GM11168 (cell line): Measurements from ENCODE around the gene UBA3.

Experiments used
- in situ Hi-C: fragments of 300-500 bp; cut with MboI; formaldehyde crosslinking; loops from one replicate; pipeline ENCODE4 v1.12.0; 2022; ENCODE audit warnings: low sequenced_read_pairs; ENCODE audit not compliant: unreplicated experiment

The UBA3 gene

GRCh38 chr3:69102384-69102783, 22.2 kb upstream of the UBA3 start:
- in situ Hi-C loops = no loop called here

- in situ Hi-C loops = no loop called here
Observed at GRCh38 chr3:69099576-69099975, 19.4 kb upstream of the UBA3 start.

GRCh38 chr3:69097407-69098086, 17.4 kb upstream of the UBA3 start:
- in situ Hi-C loops = no loop called here

- in situ Hi-C loops = no loop called here
Observed at GRCh38 chr3:69096299-69096698, 16.1 kb upstream of the UBA3 start.

GRCh38 chr3:69095636-69096035, 15.5 kb upstream of the UBA3 start:
- in situ Hi-C loops = no loop called here

- in situ Hi-C loops = no loop called here
Observed at GRCh38 chr3:69094467-69095205, 14.5 kb upstream of the UBA3 start.

- in situ Hi-C loops = no loop called here
Observed at GRCh38 chr3:69092030-69092516, 11.9 kb upstream of the UBA3 start.

- in situ Hi-C loops = no loop called here
Observed at GRCh38 chr3:69091389-69092029, 11.3 kb upstream of the UBA3 start.

GRCh38 chr3:69090021-69090420, 9.9 kb upstream of the UBA3 start:
- in situ Hi-C loops = no loop called here

GRCh38 chr3:69088063-69088462, 7.9 kb upstream of the UBA3 start:
- in situ Hi-C loops = no loop called here

- in situ Hi-C loops = no loop called here
Observed at GRCh38 chr3:69087030-69087791, 7.0 kb upstream of the UBA3 start.

- in situ Hi-C loops = no loop called here
Observed at GRCh38 chr3:69085833-69086722, 5.9 kb upstream of the UBA3 start.

GRCh38 chr3:69085168-69085832, 5.1 kb upstream of the UBA3 start:
- in situ Hi-C loops = no loop called here

- in situ Hi-C loops = no loop called here
Observed at GRCh38 chr3:69084326-69085167, 4.4 kb upstream of the UBA3 start, which contains the start of gene ARL6IP5. ARL6IP5 (plus strand) TSS chr3:69084937; CDS start chr3:69085048, 111 bp downstream.

GRCh38 chr3:69082805-69083204, 2.6 kb upstream of the UBA3 start:
- in situ Hi-C loops = no loop called here

GRCh38 chr3:69082361-69082760, 2.2 kb upstream of the UBA3 start:
- in situ Hi-C loops = no loop called here

GRCh38 chr3:69081583-69082262, 1.6 kb upstream of the UBA3 start:
- in situ Hi-C loops = no loop called here
